OCI-LY1 (cell line): ENCODE measurements around the gene ANKRD42.

Source experiments
- EZH2 ChIP-seq: fragments of 200-600 bp; sonication (generic), shearing (Covaris generic); IDR thresholded peaks from 2 replicates; pipeline ENCODE4 v1.8.0; 2017; ENCODE audit warnings: borderline replicate concordance, mixed run types, mild to moderate bottlenecking, antibody characterized with exemption, low read length, moderate library complexity, mixed read lengths
- TF ChIP-seq, protein P1 (sequence below): fragments of 200-600 bp; sonication (generic), shearing (Covaris generic); IDR thresholded peaks from 2 replicates; pipeline ENCODE4 v1.5.1; 2017; ENCODE audit warnings: mild to moderate bottlenecking, antibody characterized with exemption, low read length, moderate library complexity, mixed read lengths

DNA sequence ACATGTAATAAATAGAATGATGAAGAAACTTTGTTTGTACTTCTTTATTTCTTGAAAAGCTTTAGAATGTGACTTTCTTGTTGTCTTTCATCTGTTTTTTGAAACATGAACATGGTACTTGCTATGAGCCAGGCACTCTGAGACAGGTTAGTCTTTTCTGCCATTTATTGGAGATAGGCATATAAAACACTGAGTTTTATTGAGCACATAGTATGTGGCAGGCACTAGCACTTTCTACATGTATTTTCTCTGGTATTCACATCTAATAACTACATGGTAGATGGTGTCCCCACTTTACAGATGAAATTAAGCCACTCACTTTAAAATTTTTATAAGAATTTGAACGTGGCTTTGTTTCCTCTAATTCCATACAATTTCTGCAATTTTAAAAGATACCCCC lies 7.7 kb upstream of the ANKRD42 start:
- TF ChIP-seq, protein P1, sequence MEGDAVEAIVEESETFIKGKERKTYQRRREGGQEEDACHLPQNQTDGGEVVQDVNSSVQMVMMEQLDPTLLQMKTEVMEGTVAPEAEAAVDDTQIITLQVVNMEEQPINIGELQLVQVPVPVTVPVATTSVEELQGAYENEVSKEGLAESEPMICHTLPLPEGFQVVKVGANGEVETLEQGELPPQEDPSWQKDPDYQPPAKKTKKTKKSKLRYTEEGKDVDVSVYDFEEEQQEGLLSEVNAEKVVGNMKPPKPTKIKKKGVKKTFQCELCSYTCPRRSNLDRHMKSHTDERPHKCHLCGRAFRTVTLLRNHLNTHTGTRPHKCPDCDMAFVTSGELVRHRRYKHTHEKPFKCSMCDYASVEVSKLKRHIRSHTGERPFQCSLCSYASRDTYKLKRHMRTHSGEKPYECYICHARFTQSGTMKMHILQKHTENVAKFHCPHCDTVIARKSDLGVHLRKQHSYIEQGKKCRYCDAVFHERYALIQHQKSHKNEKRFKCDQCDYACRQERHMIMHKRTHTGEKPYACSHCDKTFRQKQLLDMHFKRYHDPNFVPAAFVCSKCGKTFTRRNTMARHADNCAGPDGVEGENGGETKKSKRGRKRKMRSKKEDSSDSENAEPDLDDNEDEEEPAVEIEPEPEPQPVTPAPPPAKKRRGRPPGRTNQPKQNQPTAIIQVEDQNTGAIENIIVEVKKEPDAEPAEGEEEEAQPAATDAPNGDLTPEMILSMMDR: no peak
- no peak for TF ChIP-seq EZH2
